Smooth muscle cell (in vitro differentiated cells): ENCODE results near the gene MMP11. TPM values are rescaled to one million over a fixed set of nuclear protein-coding genes. Genes with fewer than 3 reads are reported as not detected.

ENCODE experiments used
- DNase-seq: peaks from one replicate; lab custom pipeline; 2025; ENCODE audit not compliant: unreplicated experiment; lab: John Stamatoyannopoulos, UW
- H2AFZ ChIP-seq: fragments of 200-600 bp; sonication (generic); 2 replicates; pipeline ENCODE4 v1.6.0; 2016; ENCODE audit warnings: antibody characterized with exemption, low read depth, mild to moderate bottlenecking
- H3F3A ChIP-seq: fragments of 200-600 bp; sonication (generic); 2 replicates; pipeline ENCODE4 v1.6.0; 2017; ENCODE audit warnings: antibody characterized with exemption, low read depth
- H3K27ac ChIP-seq: fragments of 200-600 bp; sonication (generic); 2 replicates; pipeline ENCODE4 v1.5.1; 2016; ENCODE audit warnings: low read depth, mild to moderate bottlenecking
- H3K27me3 ChIP-seq: fragments of 200-600 bp; sonication (generic); 2 replicates; pipeline ENCODE4 v1.6.1; 2016; ENCODE audit warnings: low read depth, mild to moderate bottlenecking
- H3K36me3 ChIP-seq: fragments of 200-600 bp; sonication (generic); 2 replicates; pipeline ENCODE4 v1.5.1; 2016; ENCODE audit warnings: low read depth
- H3K4me1 ChIP-seq: fragments of 200-600 bp; sonication (generic); 2 replicates; pipeline ENCODE4 v1.5.1; 2016; ENCODE audit warnings: low read depth
- H3K4me2 ChIP-seq: fragments of 200-600 bp; sonication (generic); 2 replicates; pipeline ENCODE4 v1.6.0; 2016; ENCODE audit warnings: mild to moderate bottlenecking
- H3K4me3 ChIP-seq: fragments of 200-600 bp; sonication (generic); 2 replicates; pipeline ENCODE4 v1.5.1; 2016; ENCODE audit warnings: mild to moderate bottlenecking
- H3K79me2 ChIP-seq: fragments of 200-600 bp; sonication (generic); 2 replicates; pipeline ENCODE4 v1.6.0; 2016; ENCODE audit warnings: low read depth, mild to moderate bottlenecking
- H3K9ac ChIP-seq: fragments of 200-600 bp; sonication (generic); 2 replicates; pipeline ENCODE4 v1.6.0; 2016; ENCODE audit warnings: low read depth
- H3K9me3 ChIP-seq: fragments of 200-600 bp; sonication (generic); replicated peaks from 2 replicates; pipeline ENCODE4 v1.5.1; 2016; ENCODE audit warnings: low read depth
- H4K20me1 ChIP-seq: fragments of 200-600 bp; sonication (generic); 2 replicates; pipeline ENCODE4 v1.6.0; 2016; ENCODE audit warnings: low read depth
- WGBS: methylation state at CpG from one replicate; pipeline ENCODE4 v1.1.7; 2016; ENCODE audit warnings: low lambda C conversion rate; 5-methylcytosine and 5-hydroxymethylcytosine counted together
- polyA plus RNA-seq: library from polyadenylated mRNA; unstranded; fragments of >200 nt; fragmentation: Nextera tagmentation; extraction: Ambion mirVana; gene quantifications from 2 replicates; pipeline ENCODE4 v1.2.1, GENCODE V29; 2016
- total RNA-seq: library from RNA; depleted of rRNA; stranded (reverse); fragments of >200 nt; gene quantifications from 2 replicates; pipeline ENCODE4 v1.2.3, GENCODE V29; 2014
- TF ChIP-seq, protein P1 (sequence below): fragments of 200-600 bp; sonication (generic); IDR thresholded peaks from 2 replicates; pipeline ENCODE4 v1.5.1; 2017; ENCODE audit warnings: borderline replicate concordance, mild to moderate bottlenecking, antibody characterized with exemption; ENCODE audit not compliant: insufficient read depth, poor library complexity, severe bottlenecking

MMP11 gene
- total and polyA plus RNA-seq, 2 experiments from 2014 or later: 10.9 to 30.6 TPM

DNA sequence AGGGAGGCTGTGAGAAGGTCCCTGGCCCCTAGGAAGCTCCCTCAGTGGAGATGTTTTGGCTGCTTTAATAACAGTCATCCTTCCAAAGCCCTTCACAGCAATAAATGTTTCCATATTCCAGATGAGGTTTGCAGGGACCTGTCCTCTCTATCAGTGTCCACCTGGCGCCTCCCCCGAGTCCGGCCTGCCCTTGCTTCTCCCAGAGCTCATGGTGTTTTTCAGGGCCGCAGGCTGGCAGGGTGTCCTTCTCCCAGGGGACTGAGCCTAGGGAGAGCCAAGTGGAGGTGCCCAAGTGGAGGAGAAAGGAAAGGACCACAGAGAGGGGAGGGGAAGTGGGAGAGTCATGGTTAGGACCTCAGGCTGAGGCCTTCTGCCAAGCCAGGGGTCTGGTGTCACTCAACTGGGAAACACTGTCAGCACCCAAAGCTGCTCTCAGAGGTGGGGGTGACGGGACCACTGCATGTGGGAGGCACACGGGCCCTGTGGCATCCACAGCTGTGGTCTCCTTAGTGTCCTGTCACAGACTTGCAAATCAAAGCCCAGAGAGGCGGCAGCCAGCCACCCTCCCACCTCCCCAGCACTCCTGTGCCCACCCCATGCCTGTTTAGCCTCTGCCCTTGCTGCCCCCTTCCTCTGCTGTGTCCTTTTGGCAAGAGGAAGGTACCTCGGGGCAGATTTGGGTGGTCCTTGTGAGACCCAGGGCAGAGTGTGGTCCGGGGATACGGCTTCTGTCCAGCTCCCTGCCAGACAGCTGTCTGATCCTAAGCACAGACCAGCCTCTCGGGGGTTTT is 59.8 kb downstream of the MMP11 start:
- Histone ChIP-seq H4K20me1 (peaks cover 41% of the 10 kb centered on the region), H2AFZ (no peak overlapping the region), H3K36me3 (no peaks in the 10 kb centered on the region), H3K79me2 (peaks cover 14% of the 10 kb centered on the region), H3K4me1 (no peaks in the 10 kb centered on the region), H3K9me3 (no peaks in the 10 kb centered on the region), H3K4me2 (no peak overlapping the region), H3K27ac (no peak overlapping the region), H3K9ac (no peak overlapping the region), H3F3A (peaks cover 18% of the 10 kb centered on the region), H3K4me3 (no peak overlapping the region), H3K27me3 (no peaks in the 10 kb centered on the region)
- TF ChIP-seq, protein P1, sequence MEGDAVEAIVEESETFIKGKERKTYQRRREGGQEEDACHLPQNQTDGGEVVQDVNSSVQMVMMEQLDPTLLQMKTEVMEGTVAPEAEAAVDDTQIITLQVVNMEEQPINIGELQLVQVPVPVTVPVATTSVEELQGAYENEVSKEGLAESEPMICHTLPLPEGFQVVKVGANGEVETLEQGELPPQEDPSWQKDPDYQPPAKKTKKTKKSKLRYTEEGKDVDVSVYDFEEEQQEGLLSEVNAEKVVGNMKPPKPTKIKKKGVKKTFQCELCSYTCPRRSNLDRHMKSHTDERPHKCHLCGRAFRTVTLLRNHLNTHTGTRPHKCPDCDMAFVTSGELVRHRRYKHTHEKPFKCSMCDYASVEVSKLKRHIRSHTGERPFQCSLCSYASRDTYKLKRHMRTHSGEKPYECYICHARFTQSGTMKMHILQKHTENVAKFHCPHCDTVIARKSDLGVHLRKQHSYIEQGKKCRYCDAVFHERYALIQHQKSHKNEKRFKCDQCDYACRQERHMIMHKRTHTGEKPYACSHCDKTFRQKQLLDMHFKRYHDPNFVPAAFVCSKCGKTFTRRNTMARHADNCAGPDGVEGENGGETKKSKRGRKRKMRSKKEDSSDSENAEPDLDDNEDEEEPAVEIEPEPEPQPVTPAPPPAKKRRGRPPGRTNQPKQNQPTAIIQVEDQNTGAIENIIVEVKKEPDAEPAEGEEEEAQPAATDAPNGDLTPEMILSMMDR: no peak
- WGBS: 85% methylated on average over 11 of the region's 11 CpGs
- DNase-seq: no peak

DNA sequence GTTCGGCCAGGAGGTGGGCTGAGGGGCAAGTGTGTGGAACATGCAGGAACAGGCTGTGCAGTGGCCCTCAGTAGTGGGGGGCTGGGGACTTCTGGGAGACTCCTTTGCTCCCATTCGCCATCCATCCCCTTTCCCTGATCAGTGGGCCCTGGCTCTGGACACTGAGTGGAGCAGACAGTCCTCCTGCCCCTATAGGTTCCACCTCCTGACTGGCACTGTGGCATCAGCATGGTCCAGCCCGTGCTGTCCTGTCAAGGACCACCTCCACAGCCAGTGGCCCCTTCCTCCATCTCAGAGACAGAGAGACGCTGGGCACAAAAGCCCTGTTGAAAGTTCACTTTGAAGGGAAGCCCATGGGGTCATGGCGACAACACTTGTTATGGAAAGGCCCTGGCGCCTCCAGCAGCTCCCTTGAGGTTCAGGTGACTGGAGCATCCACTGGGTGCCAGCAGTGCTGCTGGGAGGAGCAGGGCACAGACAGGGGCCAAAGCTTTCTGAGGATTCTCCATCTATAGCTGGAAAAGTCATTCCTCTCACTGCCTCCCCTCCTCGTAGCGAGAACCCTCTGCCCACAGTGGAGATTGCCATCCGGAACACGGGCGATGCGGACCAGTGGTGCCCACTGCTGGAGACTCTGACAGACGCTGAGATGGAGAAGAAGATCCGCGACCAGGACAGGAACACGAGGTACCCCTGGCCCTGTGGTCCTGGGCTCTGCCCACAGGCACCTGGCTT is 60.5 kb downstream of the MMP11 start:
- no peak overlapping the region for H3K4me3 ChIP-seq
- H3K4me2 ChIP-seq: no peak overlapping the region
- H3K9ac ChIP-seq: no peak overlapping the region
- 92% methylated on average over 16 of the region's 16 CpGs for WGBS
- no peak overlapping the region for H2AFZ ChIP-seq
- H3K36me3 ChIP-seq: no peaks in the 10 kb centered on the region
- TF ChIP-seq, protein P1: no peak
- H3K4me1 ChIP-seq: peaks cover 5% of the 10 kb centered on the region
- peaks cover 25% of the 10 kb centered on the region for H3F3A ChIP-seq
- no peaks in the 10 kb centered on the region for H3K27me3 ChIP-seq
- no peak for DNase-seq
- no peak overlapping the region for H3K27ac ChIP-seq
- H4K20me1 ChIP-seq: peaks cover 48% of the 10 kb centered on the region
- peaks cover 14% of the 10 kb centered on the region for H3K79me2 ChIP-seq
- no peaks in the 10 kb centered on the region for H3K9me3 ChIP-seq

Other genes with a start within 250 kb of the MMP11 start
- gene IGLL1, start 192.6 kb upstream of the MMP11 start, total RNA-seq: not detected in 2 replicates
- not detected in 2 replicates for gene IGLL1, start 192.6 kb upstream of the MMP11 start, polyA plus RNA-seq
- not detected in 2 replicates for gene DRICH1, start 140.5 kb upstream of the MMP11 start, total RNA-seq
- gene DRICH1, start 140.5 kb upstream of the MMP11 start, polyA plus RNA-seq: not detected in 2 replicates
- gene RGL4, start 81.8 kb upstream of the MMP11 start, total RNA-seq: not detected in 2 replicates
- gene RGL4, start 81.8 kb upstream of the MMP11 start, polyA plus RNA-seq: 0.23 and 0.43 TPM in 2 replicates
- 6.9 and 7.5 TPM in 2 replicates for gene ZNF70, start 21.7 kb upstream of the MMP11 start, total RNA-seq
- 2.1 and 2.4 TPM in 2 replicates for gene ZNF70, start 21.7 kb upstream of the MMP11 start, polyA plus RNA-seq
- gene VPREB3, start 18.4 kb upstream of the MMP11 start, total RNA-seq: not detected in 2 replicates
- gene VPREB3, start 18.4 kb upstream of the MMP11 start, polyA plus RNA-seq: 0.66 TPM in 1 of 2 replicates, not detected in the other
- gene C22orf15, start 9.9 kb upstream of the MMP11 start, total RNA-seq: not detected in 2 replicates
- gene C22orf15, start 9.9 kb upstream of the MMP11 start, polyA plus RNA-seq: 0.57 and 1.5 TPM in 2 replicates
- gene CHCHD10, start 4.9 kb upstream of the MMP11 start, total RNA-seq: 4.9 and 6.0 TPM in 2 replicates
- 53.1 and 57.6 TPM in 2 replicates for gene CHCHD10, start 4.9 kb upstream of the MMP11 start, polyA plus RNA-seq
- gene SMARCB1, start 14.1 kb downstream of the MMP11 start, total RNA-seq: 65.8 and 93.4 TPM in 2 replicates
- gene SMARCB1, start 14.1 kb downstream of the MMP11 start, polyA plus RNA-seq: 93.8 and 124 TPM in 2 replicates
- 0.40 and 0.63 TPM in 2 replicates for gene DERL3, start 66.2 kb downstream of the MMP11 start, total RNA-seq
- 2.0 and 4.2 TPM in 2 replicates for gene DERL3, start 66.2 kb downstream of the MMP11 start, polyA plus RNA-seq
- 1.5 and 9.5 TPM in 2 replicates for gene SLC2A11, start 85.0 kb downstream of the MMP11 start, total RNA-seq
- 3.5 and 6.3 TPM in 2 replicates for gene SLC2A11, start 85.0 kb downstream of the MMP11 start, polyA plus RNA-seq
- 412 and 445 TPM in 2 replicates for gene MIF, start 121.5 kb downstream of the MMP11 start, total RNA-seq
- 2,922 and 3,116 TPM in 2 replicates for gene MIF, start 121.5 kb downstream of the MMP11 start, polyA plus RNA-seq
- 1.3 TPM in 1 of 2 replicates, not detected in the other for gene GSTT2B, start 188.3 kb downstream of the MMP11 start, total RNA-seq
- 2.0 and 4.8 TPM in 2 replicates for gene GSTT2B, start 188.3 kb downstream of the MMP11 start, polyA plus RNA-seq
- not detected in 2 replicates for gene DDTL, start 194.0 kb downstream of the MMP11 start, total RNA-seq
- 0.24 and 1.2 TPM in 2 replicates for gene DDTL, start 194.0 kb downstream of the MMP11 start, polyA plus RNA-seq
- 54.7 and 57.8 TPM in 2 replicates for gene DDT, start 201.6 kb downstream of the MMP11 start, total RNA-seq
- 115 and 119 TPM in 2 replicates for gene DDT, start 201.6 kb downstream of the MMP11 start, polyA plus RNA-seq
- 3.1 TPM in 1 of 2 replicates, not detected in the other for gene GSTT2, start 207.3 kb downstream of the MMP11 start, total RNA-seq
- 0.27 and 0.37 TPM in 2 replicates for gene GSTT2, start 207.3 kb downstream of the MMP11 start, polyA plus RNA-seq
- gene GSTT4, start 232.6 kb downstream of the MMP11 start, total RNA-seq: not detected in 2 replicates
- not detected in 2 replicates for gene GSTT4, start 232.6 kb downstream of the MMP11 start, polyA plus RNA-seq
- gene CABIN1, start 238.5 kb downstream of the MMP11 start, total RNA-seq: 27.9 and 31.1 TPM in 2 replicates
- gene CABIN1, start 238.5 kb downstream of the MMP11 start, polyA plus RNA-seq: 16.2 and 22.4 TPM in 2 replicates